ENCODE measurements around the gene METTL25. TPM values are rescaled to one million over a fixed set of nuclear protein-coding genes. Genes with fewer than 3 reads are reported as not detected.

Gene METTL25
- total RNA-seq, 2 experiments from 2014 or later = 10.4 to 10.7 TPM

DNA sequence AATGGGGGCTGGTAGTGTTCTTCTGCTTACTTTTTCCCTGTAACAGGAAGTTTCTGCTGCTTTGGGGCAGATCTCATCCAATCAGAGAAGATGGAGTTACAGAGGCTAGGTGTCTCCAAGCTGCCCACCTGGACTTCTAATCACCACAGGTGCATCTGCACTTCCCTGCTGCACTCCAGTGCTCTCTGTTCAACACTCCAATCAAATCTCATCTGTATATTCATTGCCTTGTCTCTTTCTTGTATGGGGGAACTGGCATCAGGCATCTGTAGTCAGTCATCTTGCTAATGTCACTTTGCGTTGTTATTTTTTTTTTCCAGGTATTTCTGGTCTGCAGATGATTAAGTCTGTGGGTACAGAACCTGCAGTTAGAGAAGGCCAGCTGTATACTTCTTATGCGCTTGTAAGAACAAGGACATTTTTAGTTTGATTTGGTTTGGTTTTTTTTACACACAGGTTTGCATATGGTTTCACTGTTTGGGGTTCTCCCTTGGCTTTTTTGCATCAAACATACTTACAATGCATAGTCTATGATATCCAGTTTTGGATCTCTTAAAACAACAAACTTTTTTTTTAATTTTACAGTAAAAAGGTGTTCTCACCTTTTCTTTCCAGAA is 116.0 kb downstream of the METTL25 start:
- Mint-ChIP-seq H3K27me3 (ENCODE audit: low read depth) (no peaks in the 10 kb centered on the region), H3K4me3 (no peak overlapping the region), H3K27ac (no peak overlapping the region), H3K9me3 (ENCODE audit: insufficient read depth) (no peaks in the 10 kb centered on the region), H3K36me3 (ENCODE audit: low read depth) (no peaks in the 10 kb centered on the region), H3K4me1 (ENCODE audit: low read depth) (no peaks in the 10 kb centered on the region)
- DNase-seq = no peak
- no peak for ATAC-seq
- CTCF ChIA-PET = no interaction called here
- POLR2A ChIA-PET = no interaction called here

- Mint-ChIP-seq H3K4me1 (ENCODE audit: low read depth) (no peaks in the 10 kb centered on the region), H3K4me3 (no peak overlapping the region), H3K9me3 (ENCODE audit: insufficient read depth) (no peaks in the 10 kb centered on the region), H3K27ac (no peak overlapping the region), H3K27me3 (ENCODE audit: low read depth) (no peaks in the 10 kb centered on the region), H3K36me3 (ENCODE audit: low read depth) (no peaks in the 10 kb centered on the region)
- CTCF ChIA-PET = no interaction called here
- DNase-seq = no peak
- POLR2A ChIA-PET = no interaction called here
- ATAC-seq = no peak
Observed at GRCh38 chr12:82474798-82475184, 116.5 kb downstream of the METTL25 start.

DNA sequence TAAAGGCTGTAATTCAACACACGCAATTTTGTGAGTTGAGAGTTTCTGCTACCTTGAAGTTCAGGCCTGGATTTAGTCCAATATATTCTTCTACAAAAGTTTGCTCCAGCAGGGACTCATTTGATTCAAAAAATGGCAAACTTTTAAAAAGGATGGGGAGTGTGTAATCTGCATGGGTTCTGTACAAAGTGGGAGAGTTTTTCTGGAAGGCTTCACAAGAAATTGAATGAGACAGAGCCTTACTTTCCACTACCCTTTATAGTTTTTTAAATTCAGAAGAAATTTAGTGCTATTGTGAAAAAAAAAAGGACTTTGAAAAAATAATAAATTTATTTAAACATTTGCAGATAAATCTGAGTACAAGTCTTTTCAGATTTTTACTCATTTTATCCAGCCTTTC is 116.9 kb downstream of the METTL25 start:
- Mint-ChIP-seq H3K4me3 (no peak overlapping the region), H3K27me3 (ENCODE audit: low read depth) (no peaks in the 10 kb centered on the region), H3K4me1 (ENCODE audit: low read depth) (no peaks in the 10 kb centered on the region), H3K36me3 (ENCODE audit: low read depth) (no peaks in the 10 kb centered on the region), H3K27ac (no peak overlapping the region), H3K9me3 (ENCODE audit: insufficient read depth) (no peaks in the 10 kb centered on the region)
- DNase-seq = no peak
- ChIA-PET CTCF (no interaction called here), POLR2A (no interaction called here)
- no peak for ATAC-seq

DNA sequence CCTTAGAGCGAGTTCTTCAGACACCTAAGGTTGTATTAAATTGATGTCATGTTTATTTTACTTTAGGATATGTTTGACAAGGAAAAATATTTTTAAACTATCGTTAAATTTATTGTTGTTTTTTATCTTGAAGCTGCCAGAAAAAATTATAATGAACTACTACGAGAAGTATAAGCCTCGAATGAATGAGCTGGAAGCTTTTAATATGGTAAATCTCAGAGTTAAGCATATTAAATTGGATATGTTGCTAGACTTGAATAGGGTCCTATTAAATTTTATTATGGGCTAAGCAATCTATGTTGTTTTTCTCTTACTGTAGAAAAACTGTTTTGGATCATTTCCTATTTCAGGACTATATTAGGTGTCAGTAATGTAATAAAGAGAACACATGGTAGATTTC is 118.2 kb downstream of the METTL25 start:
- ATAC-seq = no peak
- DNase-seq = no peak
- Mint-ChIP-seq H3K9me3 (ENCODE audit: insufficient read depth) (no peaks in the 10 kb centered on the region), H3K27ac (no peak overlapping the region), H3K4me3 (no peak overlapping the region), H3K27me3 (ENCODE audit: low read depth) (no peaks in the 10 kb centered on the region), H3K4me1 (ENCODE audit: low read depth) (no peaks in the 10 kb centered on the region), H3K36me3 (ENCODE audit: low read depth) (no peaks in the 10 kb centered on the region)
- ChIA-PET POLR2A (no interaction called here), CTCF (no interaction called here)

DNA sequence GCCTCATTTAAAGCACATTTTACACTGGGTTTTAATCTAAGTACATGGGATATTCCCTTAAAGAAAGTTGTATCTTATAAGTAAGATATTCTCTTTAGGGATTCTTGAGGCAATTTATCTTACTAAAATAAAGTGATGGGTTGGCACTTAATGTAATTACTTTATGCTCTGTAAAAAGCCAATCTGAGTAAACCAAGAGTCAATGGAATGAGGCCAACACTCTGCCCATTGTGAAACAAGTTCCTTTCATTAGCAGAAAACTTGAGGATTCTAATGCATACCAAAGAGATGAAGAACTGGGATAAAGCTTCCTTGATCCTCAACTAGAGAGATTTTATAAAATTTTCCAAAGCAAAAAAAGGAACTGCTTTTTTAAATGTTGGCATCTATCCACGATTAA is 121.2 kb downstream of the METTL25 start:
- H3K4me1 Mint-ChIP-seq (ENCODE audit: low read depth) = no peaks in the 10 kb centered on the region
- no peaks in the 10 kb centered on the region for H3K9me3 Mint-ChIP-seq (ENCODE audit: insufficient read depth)
- DNase-seq = no peak
- ATAC-seq = no peak
- ChIA-PET POLR2A (no interaction called here), CTCF (no interaction called here)
- H3K27me3 Mint-ChIP-seq (ENCODE audit: low read depth) = no peaks in the 10 kb centered on the region
- no peaks in the 10 kb centered on the region for H3K36me3 Mint-ChIP-seq (ENCODE audit: low read depth)
- no peak overlapping the region for H3K27ac Mint-ChIP-seq
- no peak overlapping the region for H3K4me3 Mint-ChIP-seq

DNA sequence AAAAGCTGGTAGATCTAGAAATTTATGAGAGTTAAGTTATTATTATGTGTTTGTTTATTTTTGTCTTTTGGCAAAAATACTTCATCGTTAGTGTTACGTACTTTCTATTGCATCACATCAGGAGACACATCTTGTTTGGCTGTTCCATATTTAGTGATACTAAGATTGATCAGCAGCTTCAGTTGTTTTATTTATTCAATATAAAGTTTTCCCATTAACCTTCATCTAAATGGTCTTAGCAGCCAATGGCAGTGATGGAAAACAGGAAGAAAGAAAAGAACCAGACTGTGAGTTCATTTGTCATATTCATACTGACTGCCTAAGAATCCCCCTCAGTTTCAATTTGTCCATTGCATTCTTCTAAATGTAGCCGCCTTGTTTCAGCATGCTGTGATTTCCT is 122.3 kb downstream of the METTL25 start:
- no peaks in the 10 kb centered on the region for H3K27me3 Mint-ChIP-seq (ENCODE audit: low read depth)
- H3K27ac Mint-ChIP-seq = no peak overlapping the region
- H3K4me1 Mint-ChIP-seq (ENCODE audit: low read depth) = no peaks in the 10 kb centered on the region
- H3K9me3 Mint-ChIP-seq (ENCODE audit: insufficient read depth) = no peaks in the 10 kb centered on the region
- no peak for ATAC-seq
- H3K36me3 Mint-ChIP-seq (ENCODE audit: low read depth) = no peaks in the 10 kb centered on the region
- no peak overlapping the region for H3K4me3 Mint-ChIP-seq
- no peak for DNase-seq
- ChIA-PET POLR2A (no interaction called here), CTCF (no interaction called here)

GRCh38 chr12:82481954-82482353 is 123.6 kb downstream of the METTL25 start:
- Mint-ChIP-seq H3K27me3 (ENCODE audit: low read depth) (no peaks in the 10 kb centered on the region), H3K36me3 (ENCODE audit: low read depth) (no peaks in the 10 kb centered on the region), H3K9me3 (ENCODE audit: insufficient read depth) (no peaks in the 10 kb centered on the region), H3K27ac (no peak overlapping the region), H3K4me1 (ENCODE audit: low read depth) (no peaks in the 10 kb centered on the region), H3K4me3 (no peak overlapping the region)
- ATAC-seq (no peak), DNase-seq (no peak)
- ChIA-PET POLR2A (no interaction called here), CTCF (no interaction called here)

- Mint-ChIP-seq H3K36me3 (ENCODE audit: low read depth) (no peaks in the 10 kb centered on the region), H3K4me3 (no peak overlapping the region), H3K4me1 (ENCODE audit: low read depth) (no peaks in the 10 kb centered on the region), H3K9me3 (ENCODE audit: insufficient read depth) (peaks cover 3% of the 10 kb centered on the region), H3K27ac (no peak overlapping the region), H3K27me3 (ENCODE audit: low read depth) (no peaks in the 10 kb centered on the region)
- DNase-seq (no peak), ATAC-seq (no peak)
- ChIA-PET CTCF (no interaction called here), POLR2A (no interaction called here)
Observed at GRCh38 chr12:82486524-82487235, 128.4 kb downstream of the METTL25 start.

DNA sequence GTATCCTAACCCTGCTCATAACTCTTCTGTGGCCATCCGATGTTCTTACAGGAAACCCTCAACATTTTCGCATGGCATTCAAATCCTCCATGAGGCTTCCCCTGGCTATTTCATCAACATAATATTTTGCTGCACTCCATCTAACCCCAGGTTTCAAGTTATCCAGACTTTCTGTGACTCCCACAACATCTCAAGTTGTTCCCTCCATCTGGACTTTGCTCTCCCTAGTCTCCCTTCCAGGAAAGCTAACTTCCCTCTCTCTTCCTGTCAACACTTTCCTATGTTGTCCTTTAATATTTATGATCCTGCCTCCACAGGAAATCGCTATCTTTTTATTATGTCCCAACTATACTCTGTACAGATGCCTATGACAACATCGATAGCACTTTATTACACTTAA is 146.1 kb downstream of the METTL25 start:
- ChIA-PET POLR2A (no interaction called here), CTCF (no interaction called here)
- H3K36me3 Mint-ChIP-seq (ENCODE audit: low read depth) = no peaks in the 10 kb centered on the region
- peaks cover 3% of the 10 kb centered on the region for H3K27me3 Mint-ChIP-seq (ENCODE audit: low read depth)
- no peak for ATAC-seq
- no peak overlapping the region for H3K4me3 Mint-ChIP-seq
- no peak overlapping the region for H3K27ac Mint-ChIP-seq
- H3K4me1 Mint-ChIP-seq (ENCODE audit: low read depth) = no peaks in the 10 kb centered on the region
- DNase-seq = no peak
- H3K9me3 Mint-ChIP-seq (ENCODE audit: insufficient read depth) = no peaks in the 10 kb centered on the region

GRCh38 chr12:82505150-82505549 is 146.8 kb downstream of the METTL25 start:
- ATAC-seq (no peak), DNase-seq (no peak)
- CTCF ChIA-PET = no interaction called here
- Mint-ChIP-seq H3K4me1 (ENCODE audit: low read depth) (no peaks in the 10 kb centered on the region), H3K27ac (no peak overlapping the region), H3K27me3 (ENCODE audit: low read depth) (peaks cover 3% of the 10 kb centered on the region), H3K36me3 (ENCODE audit: low read depth) (no peaks in the 10 kb centered on the region), H3K4me3 (no peak overlapping the region), H3K9me3 (ENCODE audit: insufficient read depth) (no peaks in the 10 kb centered on the region)
- POLR2A ChIA-PET = no interaction called here

DNA sequence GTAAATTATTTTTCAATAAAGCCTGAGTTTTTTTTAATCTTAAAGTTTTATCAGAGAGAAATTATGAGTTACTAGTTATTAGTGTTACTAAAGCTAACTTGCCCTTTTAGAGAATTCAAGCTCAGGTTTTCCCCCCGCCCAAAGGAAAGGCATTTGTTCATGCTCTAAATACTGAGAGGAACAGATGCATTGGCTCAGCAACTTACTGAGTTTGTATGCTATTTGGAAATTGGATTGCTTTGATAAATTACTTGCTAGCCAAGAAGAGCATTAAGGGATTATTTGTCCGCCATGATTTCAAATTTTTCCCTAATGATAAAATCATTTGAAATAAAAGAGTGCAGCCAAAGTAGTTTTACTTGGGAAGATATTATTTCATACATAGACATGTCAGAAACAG is 149.4 kb downstream of the METTL25 start:
- Mint-ChIP-seq H3K36me3 (ENCODE audit: low read depth) (no peaks in the 10 kb centered on the region), H3K9me3 (ENCODE audit: insufficient read depth) (no peaks in the 10 kb centered on the region), H3K27me3 (ENCODE audit: low read depth) (peaks cover 3% of the 10 kb centered on the region), H3K4me1 (ENCODE audit: low read depth) (no peaks in the 10 kb centered on the region), H3K27ac (no peak overlapping the region), H3K4me3 (no peak overlapping the region)
- CTCF ChIA-PET = no interaction called here
- ATAC-seq (no peak), DNase-seq (no peak)
- POLR2A ChIA-PET = no interaction called here

DNA sequence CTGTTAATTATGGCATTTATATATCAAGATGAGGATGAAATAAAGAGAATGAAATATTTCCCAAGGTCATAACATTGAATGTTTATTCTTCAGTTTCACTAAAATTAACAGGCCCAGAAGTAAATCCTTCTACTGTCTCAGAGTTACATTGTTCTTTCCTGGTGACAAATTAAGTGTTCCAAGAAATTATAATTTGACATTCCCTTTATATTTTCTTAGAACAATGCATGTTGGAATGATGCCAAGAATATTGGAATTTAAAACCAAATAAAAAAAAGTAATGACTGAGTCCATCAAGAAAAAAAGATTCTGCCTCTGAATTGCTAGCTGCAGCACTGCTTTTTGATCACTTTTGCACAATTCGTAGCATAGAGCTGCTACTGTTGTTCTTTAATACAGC is 152.1 kb downstream of the METTL25 start:
- H3K9me3 Mint-ChIP-seq (ENCODE audit: insufficient read depth) = no peaks in the 10 kb centered on the region
- H3K4me1 Mint-ChIP-seq (ENCODE audit: low read depth) = no peaks in the 10 kb centered on the region
- no peak overlapping the region for H3K4me3 Mint-ChIP-seq
- ChIA-PET POLR2A (no interaction called here), CTCF (no interaction called here)
- no peaks in the 10 kb centered on the region for H3K36me3 Mint-ChIP-seq (ENCODE audit: low read depth)
- ATAC-seq = no peak
- no peak for DNase-seq
- H3K27me3 Mint-ChIP-seq (ENCODE audit: low read depth) = peaks cover 1% of the 10 kb centered on the region
- no peak overlapping the region for H3K27ac Mint-ChIP-seq

DNA sequence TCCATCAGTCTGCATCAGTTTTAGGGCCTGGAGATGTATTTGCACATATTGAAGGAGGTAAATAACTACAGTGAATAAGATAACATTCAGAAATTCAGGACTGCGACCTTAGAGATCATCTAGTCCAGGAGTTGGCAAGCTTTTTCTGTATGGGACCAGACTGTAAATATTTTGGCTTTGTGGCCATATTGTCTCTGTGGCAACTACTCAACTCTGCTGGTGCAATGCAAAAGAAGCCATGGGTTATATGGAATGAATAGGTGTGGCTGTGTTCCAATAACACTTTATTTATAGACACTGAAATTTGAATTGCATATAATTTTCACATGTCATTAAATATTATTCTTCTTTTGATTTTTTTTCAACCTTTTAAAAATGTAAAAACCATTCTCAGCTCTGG is 156.6 kb downstream of the METTL25 start:
- DNase-seq (no peak), ATAC-seq (no peak)
- Mint-ChIP-seq H3K4me3 (no peak overlapping the region), H3K36me3 (ENCODE audit: low read depth) (no peaks in the 10 kb centered on the region), H3K9me3 (ENCODE audit: insufficient read depth) (no peaks in the 10 kb centered on the region), H3K4me1 (ENCODE audit: low read depth) (no peaks in the 10 kb centered on the region), H3K27me3 (ENCODE audit: low read depth) (no peaks in the 10 kb centered on the region), H3K27ac (no peak overlapping the region)
- ChIA-PET POLR2A (interaction anchor here (0.6 kb wide), 1 partner anchor 275 kb away, joined by 3 read pairs; no protein-coding TSS in a partner anchor), CTCF (no interaction called here)

Measured in activated CD8-positive, alpha-beta T cell treated with anti-CD3 and anti-CD28 coated beads, Interleukin-2, amount 10 ng/mL, durations not matched to agents 7 days and 5 days (primary cell).